HCT116 (cell line): ENCODE results near the gene OR8K3.

ENCODE experiments used
- CEBPB ChIP-seq: IDR thresholded peaks from 2 replicates; pipeline ENCODE4 v1.6.1; 2012; ENCODE audit warnings: low read depth
- EGR1 ChIP-seq: IDR thresholded peaks from 2 replicates; pipeline ENCODE4 v1.6.1; 2012; ENCODE audit warnings: low read depth
- EZH2 ChIP-seq: fragments of 200-600 bp; sonication (generic); IDR thresholded peaks from 2 replicates; pipeline ENCODE4 v1.6.1; 2017; ENCODE audit warnings: antibody characterized with exemption, mixed run types
- EZH2phosphoT487 ChIP-seq: fragments of 200-600 bp; IDR thresholded peaks from 2 replicates; pipeline ENCODE4 v1.6.1; 2018; ENCODE audit warnings: antibody characterized with exemption, borderline replicate concordance
- POLR2A ChIP-seq: IDR thresholded peaks from 2 replicates; pipeline ENCODE4 v1.7.0; 2011; ENCODE audit warnings: borderline replicate concordance; ENCODE audit not compliant: insufficient read depth, insufficient read length; ENCODE audit errors: extremely low read depth
- POLR2AphosphoS5 ChIP-seq: IDR thresholded peaks from 2 replicates; pipeline ENCODE4 v1.6.1; 2011; ENCODE audit warnings: mild to moderate bottlenecking, low read depth, low read length, moderate library complexity
- RAD21 ChIP-seq: IDR thresholded peaks from 2 replicates; pipeline ENCODE4 v1.6.1; 2012; ENCODE audit warnings: low read depth, mild to moderate bottlenecking
- SP1 ChIP-seq: IDR thresholded peaks from 2 replicates; pipeline ENCODE4 v1.6.1; 2012; ENCODE audit warnings: low read depth
- ZNF274 ChIP-seq: fragments of 200-500 bp; sonication (Bioruptor generic); IDR thresholded peaks from 2 replicates; pipeline ENCODE4 v1.6.1; 2014; ENCODE audit warnings: mild to moderate bottlenecking, low read depth, low read length, inconsistent platforms
- TF ChIP-seq, protein P1 (sequence below), 3 experiments: fragments of 200-600 bp in 1 of 3; sonication (generic) in 1 of 3; IDR thresholded peaks in 2 of 3; conservative IDR thresholded peaks in 1 of 3; 2 replicates each; pipeline ENCODE4 v1.5.1; 2012 to 2017; ENCODE audit warnings: low read depth in 2 of 3, low read length in 2 of 3, antibody characterized with exemption in 1 of 3, borderline replicate concordance in 1 of 3, control low read depth in 1 of 3, mild to moderate bottlenecking in 1 of 3, mixed read lengths in 1 of 3, mixed run types in 1 of 3, moderate library complexity in 1 of 3; ENCODE audit not compliant: insufficient read depth in 1 of 3
- TF ChIP-seq, protein P2 (sequence below): IDR thresholded peaks from 2 replicates; pipeline ENCODE4 v1.6.1; 2012
- TF ChIP-seq, protein P3 (sequence below): IDR thresholded peaks from 2 replicates; pipeline ENCODE4 v1.6.1; 2012

DNA sequence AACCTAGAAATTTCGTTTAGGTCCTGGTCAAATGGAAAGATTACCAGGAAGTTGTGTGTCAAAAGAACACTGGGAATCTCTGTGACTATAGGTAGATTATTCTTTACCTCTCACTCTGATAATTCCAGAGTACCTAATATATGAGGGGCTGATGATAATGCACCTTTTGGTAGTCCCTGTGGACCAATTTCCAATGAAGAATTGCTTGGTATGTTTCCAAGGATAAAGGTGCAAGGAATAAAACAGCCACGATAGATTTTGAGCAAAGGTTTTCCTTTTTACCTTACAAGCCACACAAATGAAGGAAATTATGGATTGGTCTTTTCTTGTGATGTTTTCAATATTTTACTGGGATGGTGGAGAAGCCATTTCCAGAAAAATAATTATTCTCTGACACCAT, 22.8 kb upstream of the OR8K3 start, which contains the start of gene OR8H1:
- TF ChIP-seq, protein P1, sequence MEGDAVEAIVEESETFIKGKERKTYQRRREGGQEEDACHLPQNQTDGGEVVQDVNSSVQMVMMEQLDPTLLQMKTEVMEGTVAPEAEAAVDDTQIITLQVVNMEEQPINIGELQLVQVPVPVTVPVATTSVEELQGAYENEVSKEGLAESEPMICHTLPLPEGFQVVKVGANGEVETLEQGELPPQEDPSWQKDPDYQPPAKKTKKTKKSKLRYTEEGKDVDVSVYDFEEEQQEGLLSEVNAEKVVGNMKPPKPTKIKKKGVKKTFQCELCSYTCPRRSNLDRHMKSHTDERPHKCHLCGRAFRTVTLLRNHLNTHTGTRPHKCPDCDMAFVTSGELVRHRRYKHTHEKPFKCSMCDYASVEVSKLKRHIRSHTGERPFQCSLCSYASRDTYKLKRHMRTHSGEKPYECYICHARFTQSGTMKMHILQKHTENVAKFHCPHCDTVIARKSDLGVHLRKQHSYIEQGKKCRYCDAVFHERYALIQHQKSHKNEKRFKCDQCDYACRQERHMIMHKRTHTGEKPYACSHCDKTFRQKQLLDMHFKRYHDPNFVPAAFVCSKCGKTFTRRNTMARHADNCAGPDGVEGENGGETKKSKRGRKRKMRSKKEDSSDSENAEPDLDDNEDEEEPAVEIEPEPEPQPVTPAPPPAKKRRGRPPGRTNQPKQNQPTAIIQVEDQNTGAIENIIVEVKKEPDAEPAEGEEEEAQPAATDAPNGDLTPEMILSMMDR (IDR thresholded peaks at IDR 0.05 in 2 of 3, conservative IDR thresholded peaks at IDR 0.05 in 1 of 3; ENCODE audit: borderline replicate concordance in 1 of 3, insufficient read depth in 1 of 3, low read depth in 2 of 3, low read length in 2 of 3): no peak
- TF ChIP-seq POLR2A (no peak), SP1 (no peak), RAD21 (no peak), EZH2 (no peak), POLR2AphosphoS5 (no peak), EGR1 (no peak), EZH2phosphoT487 (no peak), CEBPB (no peak), ZNF274 (no peak)
- TF ChIP-seq, protein P2, sequence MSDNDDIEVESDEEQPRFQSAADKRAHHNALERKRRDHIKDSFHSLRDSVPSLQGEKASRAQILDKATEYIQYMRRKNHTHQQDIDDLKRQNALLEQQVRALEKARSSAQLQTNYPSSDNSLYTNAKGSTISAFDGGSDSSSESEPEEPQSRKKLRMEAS: no peak
- TF ChIP-seq, protein P3, sequence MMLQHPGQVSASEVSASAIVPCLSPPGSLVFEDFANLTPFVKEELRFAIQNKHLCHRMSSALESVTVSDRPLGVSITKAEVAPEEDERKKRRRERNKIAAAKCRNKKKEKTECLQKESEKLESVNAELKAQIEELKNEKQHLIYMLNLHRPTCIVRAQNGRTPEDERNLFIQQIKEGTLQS: no peak
